ENCODE measurements around the gene ZNF205. TPM values are rescaled to one million over a fixed set of nuclear protein-coding genes. Genes with fewer than 3 reads are reported as not detected.

Gene ZNF205
- total and polyA plus RNA-seq, 5 experiments from 2014 or later: not detected

- POLR2A ChIA-PET: interaction anchor here (0.7 to 10.8 kb wide), 5 partner anchors 12 to 256 kb away, joined by 4 to 171 read pairs (median 6); partner anchors contain the start of gene ZNF213
- Mint-ChIP-seq H3K4me3 (no peak overlapping the region), H3K9me3 (peaks cover 0 to under 1% (median 0%) of the 10 kb centered on the region in 9 donors), H3K4me1 (peaks cover 14 to 26% (median 22%) of the 10 kb centered on the region in 4 donors), H3K27me3 (peaks cover 0 to under 1% (median 0%) of the 10 kb centered on the region in 5 donors), H3K36me3 (peaks cover 0 to 6% (median 0%) of the 10 kb centered on the region in 3 donors), H3K27ac (no peak overlapping the region)
- ATAC-seq (no peak), DNase-seq (no peak)
Measured at GRCh38 chr16:3147046-3147756, 34.8 kb downstream of the ZNF205 start.

GRCh38 chr16:3147757-3148104 lies 35.3 kb downstream of the ZNF205 start:
- POLR2A ChIA-PET: interaction anchor here (0.9 to 10.8 kb wide), 6 partner anchors 11 to 89 kb away, joined by 3 to 171 read pairs (median 5); partner anchors contain the start of gene ZNF213
- Mint-ChIP-seq H3K27me3 (peaks cover 0 to 6% (median 0%) of the 10 kb centered on the region in 5 donors), H3K4me1 (peaks cover 16 to 31% (median 27%) of the 10 kb centered on the region in 4 donors), H3K9me3 (peaks cover 0 to 5% (median 4%) of the 10 kb centered on the region in 9 donors), H3K27ac (no peak overlapping the region), H3K36me3 (peaks cover 0 to 2% (median 0%) of the 10 kb centered on the region in 3 donors), H3K4me3 (no peak overlapping the region)
- DNase-seq: no peak
- ATAC-seq: no peak

DNA sequence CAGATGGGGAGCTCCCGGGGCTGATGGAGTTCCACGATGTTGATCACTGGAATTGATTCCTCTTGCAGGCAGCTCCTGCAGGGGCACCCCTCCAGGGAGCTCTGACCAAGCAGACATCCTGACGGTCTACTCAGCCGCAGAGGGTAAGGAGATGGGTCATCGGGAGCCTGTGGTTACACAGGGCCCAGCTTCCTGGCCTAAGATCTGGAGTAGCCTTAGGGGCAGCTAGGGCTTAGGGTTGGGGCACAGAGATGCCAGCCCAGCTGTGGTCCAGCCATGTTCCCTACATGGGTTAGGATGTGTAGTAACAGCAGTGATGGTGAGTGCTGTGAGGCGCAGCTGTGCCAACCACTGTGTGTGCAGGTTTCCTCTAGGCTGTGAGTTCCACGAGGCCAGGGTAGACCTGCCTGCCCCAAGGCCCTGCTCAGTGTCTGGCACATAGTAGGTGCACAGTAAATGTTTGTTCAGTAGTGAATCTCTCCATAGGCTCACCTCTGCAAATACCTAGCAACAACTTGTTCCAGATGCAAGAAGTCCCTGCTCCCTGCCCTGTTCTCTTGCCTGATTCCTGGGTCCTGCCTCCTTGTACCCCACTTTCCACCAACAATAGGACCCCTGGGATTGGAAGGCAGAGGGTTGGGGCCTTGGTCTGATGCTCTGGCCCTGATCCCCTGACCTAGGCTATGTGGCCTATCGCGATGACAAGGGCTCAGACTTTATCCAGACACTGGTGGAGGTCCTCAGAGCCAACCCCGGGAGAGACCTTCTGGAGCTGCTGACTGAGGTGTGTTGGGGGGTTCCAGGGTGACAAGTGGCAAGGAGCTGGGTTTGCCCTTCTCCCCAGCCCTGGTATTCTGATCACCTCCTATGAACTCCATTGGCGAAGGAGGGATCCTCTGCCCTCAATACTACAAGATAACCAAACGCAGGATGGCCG lies 36.1 kb downstream of the ZNF205 start:
- peaks cover 0 to 2% (median 0%) of the 10 kb centered on the region in 3 donors for H3K36me3 Mint-ChIP-seq
- peaks cover 18 to 33% (median 29%) of the 10 kb centered on the region in 4 donors for H3K4me1 Mint-ChIP-seq
- H3K27ac Mint-ChIP-seq: peak overlapping the region in 4 of 10 donors; percentile 5 to 81 (median 46)
- H3K9me3 Mint-ChIP-seq: peaks cover 0 to 13% (median 6%) of the 10 kb centered on the region in 9 donors
- POLR2A ChIA-PET: interaction anchor here (0.9 to 10.8 kb wide), 10 partner anchors 8 to 294 kb away, joined by 3 to 171 read pairs (median 5); partner anchors contain the start of genes ZNF174, ZNF213 and ZSCAN32
- H3K27me3 Mint-ChIP-seq: peaks cover 0 to 7% (median 0%) of the 10 kb centered on the region in 5 donors
- H3K4me3 Mint-ChIP-seq: peak overlapping the region; percentile 25 to 91 (median 84)
- no peak for DNase-seq
- ATAC-seq: no peak

GRCh38 chr16:3149193-3149530 lies 36.8 kb downstream of the ZNF205 start:
- H3K36me3 Mint-ChIP-seq: peaks cover 0 to 2% (median 0%) of the 10 kb centered on the region in 3 donors
- H3K27me3 Mint-ChIP-seq: peaks cover 0 to 7% (median 0%) of the 10 kb centered on the region in 5 donors
- peak overlapping the region in 4 of 10 donors; percentile 5 to 81 (median 40) for H3K27ac Mint-ChIP-seq
- ATAC-seq (no peak), DNase-seq (no peak)
- POLR2A ChIA-PET: interaction anchor here (0.7 to 10.8 kb wide), 9 partner anchors 9 to 295 kb away, joined by 3 to 171 read pairs (median 5); partner anchors contain the start of genes NAA60, ZNF174, ZNF213 and ZNF597
- H3K4me3 Mint-ChIP-seq: peak overlapping the region; percentile 25 to 91 (median 84)
- H3K9me3 Mint-ChIP-seq: peaks cover 0 to 16% (median 6%) of the 10 kb centered on the region in 9 donors
- H3K4me1 Mint-ChIP-seq: peaks cover 18 to 33% (median 29%) of the 10 kb centered on the region in 4 donors

DNA sequence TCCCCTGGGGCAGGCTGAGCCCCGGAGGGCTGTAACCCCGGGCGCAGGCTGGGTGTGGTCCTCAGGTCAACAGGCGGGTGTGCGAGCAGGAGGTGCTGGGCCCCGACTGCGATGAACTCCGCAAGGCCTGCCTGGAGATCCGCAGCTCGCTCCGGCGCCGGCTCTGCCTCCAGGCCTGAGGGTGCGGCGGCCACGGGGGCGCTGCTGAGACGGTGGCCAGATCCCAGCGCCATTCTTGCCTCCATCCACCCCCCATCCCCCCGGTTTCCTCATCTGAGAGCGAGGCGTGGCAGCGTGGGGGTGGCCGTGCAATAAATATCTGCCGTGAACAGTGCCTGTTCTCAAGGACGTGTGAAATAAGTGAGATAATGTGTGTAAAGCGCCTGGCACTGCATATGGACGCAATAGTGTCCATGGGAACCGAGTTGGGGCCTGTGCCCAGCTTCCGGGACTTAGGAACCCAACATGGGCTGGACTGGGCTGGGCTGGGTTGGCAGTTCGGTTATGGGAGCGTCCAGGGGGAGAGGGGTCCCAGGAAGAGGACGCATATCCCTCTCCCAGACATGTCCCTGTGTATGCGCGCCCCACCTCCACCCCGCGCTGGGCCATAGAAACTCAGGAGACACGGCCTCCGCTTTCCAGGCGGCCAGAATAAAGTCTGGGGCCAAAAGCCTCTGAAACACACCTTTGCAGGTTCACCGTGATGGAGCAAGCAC lies 37.4 kb downstream of the ZNF205 start:
- peaks cover 0 to 22% (median 8%) of the 10 kb centered on the region in 9 donors for H3K9me3 Mint-ChIP-seq
- ATAC-seq (peak; percentile 7 to 19), DNase-seq (peak in 9 of 10 donors; percentile 28 to 75 (median 41))
- POLR2A ChIA-PET: interaction anchor here (0.6 to 10.8 kb wide), 20 partner anchors 10 to 360 kb away, joined by 3 to 171 read pairs (median 5); partner anchors contain the start of genes NAA60, ZNF174, ZNF213 and ZNF263
- H3K4me1 Mint-ChIP-seq: peaks cover 20 to 34% (median 29%) of the 10 kb centered on the region in 4 donors
- peaks cover 0 to 7% (median 0%) of the 10 kb centered on the region in 5 donors for H3K27me3 Mint-ChIP-seq
- H3K36me3 Mint-ChIP-seq: peaks cover 0 to 2% (median under 1%) of the 10 kb centered on the region in 3 donors
- peak overlapping the region; percentile 80 to 91 (median 87) for H3K4me3 Mint-ChIP-seq
- H3K27ac Mint-ChIP-seq: peak overlapping the region; percentile 64 to 99 (median 82)

GRCh38 chr16:3150346-3151218 lies 38.2 kb downstream of the ZNF205 start:
- Mint-ChIP-seq H3K36me3 (peaks cover 1 to 8% (median 2%) of the 10 kb centered on the region in 3 donors), H3K27ac (peak overlapping the region; percentile 80 to 99 (median 90)), H3K27me3 (peaks cover 0 to 7% (median 0%) of the 10 kb centered on the region in 5 donors), H3K4me3 (peak overlapping the region; percentile 87 to 94 (median 90)), H3K4me1 (peaks cover 19 to 34% (median 29%) of the 10 kb centered on the region in 4 donors), H3K9me3 (peaks cover 0 to 30% (median 15%) of the 10 kb centered on the region in 9 donors)
- POLR2A ChIA-PET: interaction anchor here (0.6 to 10.8 kb wide), 19 partner anchors 9 to 359 kb away, joined by 3 to 171 read pairs (median 5); partner anchors contain the start of genes NAA60, ZNF174, ZNF213 and ZNF263
- ATAC-seq (peak; percentile 82 to 83), DNase-seq (peak; percentile 91 to 100 (median 97))

GRCh38 chr16:3152027-3152276 lies 39.6 kb downstream of the ZNF205 start:
- POLR2A ChIA-PET: interaction anchor here (2.1 to 10.8 kb wide), 5 partner anchors 8 to 93 kb away, joined by 6 to 171 read pairs (median 23); partner anchors contain the start of gene ZNF213
- DNase-seq (peak in 4 of 10 donors; percentile 24 to 44 (median 34)), ATAC-seq (no peak)
- peaks cover 0 to 7% (median 0%) of the 10 kb centered on the region in 5 donors for H3K27me3 Mint-ChIP-seq
- H3K4me3 Mint-ChIP-seq: peak overlapping the region; percentile 71 to 94 (median 86)
- H3K4me1 Mint-ChIP-seq: peaks cover 19 to 34% (median 29%) of the 10 kb centered on the region in 4 donors
- peaks cover 1 to 8% (median 2%) of the 10 kb centered on the region in 3 donors for H3K36me3 Mint-ChIP-seq
- peaks cover 0 to 35% (median 15%) of the 10 kb centered on the region in 9 donors for H3K9me3 Mint-ChIP-seq
- peak overlapping the region; percentile 88 to 100 (median 92) for H3K27ac Mint-ChIP-seq

GRCh38 chr16:3152277-3152990 lies 40.0 kb downstream of the ZNF205 start:
- peak overlapping the region; percentile 88 to 100 (median 92) for H3K27ac Mint-ChIP-seq
- H3K4me1 Mint-ChIP-seq: peaks cover 22 to 39% (median 34%) of the 10 kb centered on the region in 4 donors
- H3K27me3 Mint-ChIP-seq: peaks cover 0 to 7% (median 0%) of the 10 kb centered on the region in 5 donors
- ATAC-seq (peak; percentile 17 to 31), DNase-seq (peak; percentile 45 to 89 (median 73))
- H3K4me3 Mint-ChIP-seq: peak overlapping the region; percentile 71 to 94 (median 86)
- H3K36me3 Mint-ChIP-seq: peaks cover 1 to 11% (median 2%) of the 10 kb centered on the region in 3 donors
- H3K9me3 Mint-ChIP-seq: peaks cover 0 to 39% (median 15%) of the 10 kb centered on the region in 9 donors
- POLR2A ChIA-PET: interaction anchor here (0.5 to 10.8 kb wide), 7 partner anchors 8 to 115 kb away, joined by 3 to 171 read pairs (median 9); partner anchors contain the start of gene ZNF213

DNA sequence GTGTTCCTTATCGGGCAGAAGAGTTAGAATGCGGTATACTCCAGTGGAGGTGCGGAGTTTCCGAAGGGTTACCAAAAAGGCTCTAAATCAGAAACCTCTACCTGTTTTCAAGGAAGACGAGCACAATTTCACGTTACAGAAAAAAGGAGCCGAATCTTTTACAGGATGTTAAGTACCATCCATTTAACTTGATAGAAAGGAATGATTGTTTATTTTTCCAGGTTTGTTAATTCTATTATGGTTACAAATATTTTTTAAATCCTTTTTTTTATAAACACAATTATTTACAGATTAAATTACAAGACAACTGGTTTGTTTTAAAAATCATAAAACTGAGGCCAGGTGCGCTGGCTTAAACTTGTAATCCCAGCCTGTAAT lies 40.6 kb downstream of the ZNF205 start:
- Mint-ChIP-seq H3K4me1 (peaks cover 27 to 44% (median 39%) of the 10 kb centered on the region in 4 donors), H3K27me3 (peaks cover 0 to 7% (median 0%) of the 10 kb centered on the region in 5 donors), H3K27ac (peak overlapping the region; percentile 88 to 100 (median 92)), H3K9me3 (peaks cover 0 to 39% (median 15%) of the 10 kb centered on the region in 9 donors), H3K36me3 (peaks cover 1 to 12% (median 2%) of the 10 kb centered on the region in 3 donors), H3K4me3 (peak overlapping the region; percentile 71 to 94 (median 86))
- DNase-seq (peak in 1 of 10 donors; percentile 11), ATAC-seq (peak in 1 of 2 donors; percentile 0)
- POLR2A ChIA-PET: interaction anchor here (0.5 to 10.8 kb wide), 5 partner anchors 17 to 115 kb away, joined by 3 to 171 read pairs (median 6); partner anchors contain the start of gene ZNF213

GRCh38 chr16:3155181-3155580 lies 42.8 kb downstream of the ZNF205 start:
- H3K4me1 Mint-ChIP-seq: peaks cover 32 to 47% (median 45%) of the 10 kb centered on the region in 4 donors
- peaks cover 1 to 12% (median 4%) of the 10 kb centered on the region in 3 donors for H3K36me3 Mint-ChIP-seq
- peaks cover 0 to 41% (median 16%) of the 10 kb centered on the region in 9 donors for H3K9me3 Mint-ChIP-seq
- H3K27me3 Mint-ChIP-seq: peaks cover 0 to 9% (median 0%) of the 10 kb centered on the region in 5 donors
- POLR2A ChIA-PET: no interaction called here
- ATAC-seq (no peak), DNase-seq (no peak)
- peak overlapping the region in 5 of 10 donors; percentile 19 to 60 (median 49) for H3K27ac Mint-ChIP-seq
- peak overlapping the region in 1 of 10 donors; percentile 9 for H3K4me3 Mint-ChIP-seq

Data from naive thymus-derived CD8-positive, alpha-beta T cell (primary cell).